ENCODE data around the gene CLSTN2.

DNA sequence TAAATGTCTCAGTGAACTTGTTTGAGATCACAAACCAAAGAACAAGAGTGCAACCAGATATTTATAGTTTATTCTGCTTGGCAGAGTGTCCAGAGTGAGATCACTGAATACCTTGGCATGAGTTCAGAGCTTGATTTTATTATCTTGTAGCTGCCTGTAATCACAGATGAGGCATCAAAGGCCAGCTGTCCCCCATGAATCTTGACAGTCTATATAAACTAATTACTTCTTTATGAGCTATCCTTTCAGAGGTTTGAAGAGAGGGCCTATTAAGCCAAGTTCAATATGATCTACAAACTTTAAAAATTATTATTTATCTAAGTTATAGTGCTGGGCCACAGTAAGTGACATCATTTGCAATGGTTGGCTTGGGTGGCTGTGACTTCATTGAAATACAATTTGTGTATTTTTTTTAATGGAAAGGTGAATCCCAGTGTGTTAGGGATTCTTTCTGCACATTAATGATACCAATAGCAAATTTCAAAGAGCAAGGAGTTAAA, 251.5 kb downstream of the CLSTN2 start:
- TF ChIP-seq, protein P1, sequence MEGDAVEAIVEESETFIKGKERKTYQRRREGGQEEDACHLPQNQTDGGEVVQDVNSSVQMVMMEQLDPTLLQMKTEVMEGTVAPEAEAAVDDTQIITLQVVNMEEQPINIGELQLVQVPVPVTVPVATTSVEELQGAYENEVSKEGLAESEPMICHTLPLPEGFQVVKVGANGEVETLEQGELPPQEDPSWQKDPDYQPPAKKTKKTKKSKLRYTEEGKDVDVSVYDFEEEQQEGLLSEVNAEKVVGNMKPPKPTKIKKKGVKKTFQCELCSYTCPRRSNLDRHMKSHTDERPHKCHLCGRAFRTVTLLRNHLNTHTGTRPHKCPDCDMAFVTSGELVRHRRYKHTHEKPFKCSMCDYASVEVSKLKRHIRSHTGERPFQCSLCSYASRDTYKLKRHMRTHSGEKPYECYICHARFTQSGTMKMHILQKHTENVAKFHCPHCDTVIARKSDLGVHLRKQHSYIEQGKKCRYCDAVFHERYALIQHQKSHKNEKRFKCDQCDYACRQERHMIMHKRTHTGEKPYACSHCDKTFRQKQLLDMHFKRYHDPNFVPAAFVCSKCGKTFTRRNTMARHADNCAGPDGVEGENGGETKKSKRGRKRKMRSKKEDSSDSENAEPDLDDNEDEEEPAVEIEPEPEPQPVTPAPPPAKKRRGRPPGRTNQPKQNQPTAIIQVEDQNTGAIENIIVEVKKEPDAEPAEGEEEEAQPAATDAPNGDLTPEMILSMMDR (IDR thresholded peaks at IDR 0.05), result no peak
- TF ChIP-seq POLR2A (IDR thresholded peaks at IDR 0.05), result no peak
